Activated CD4-positive, alpha-beta T cell treated with anti-CD3 and anti-CD28 coated beads, Interleukin-10, Interleukin-2, amounts not matched to agents 100 ng/mL and 50 ng/mL, durations not matched to agents 16 hours and 8 hours (primary cell): ENCODE results near the gene SEMA6A.

ENCODE experiments used
- DNase-seq: peaks from one replicate; pipeline ENCODE4 v3.0.0-alpha.2; 2020

The SEMA6A gene

GRCh38 chr5:116521173-116521872 is 53.3 kb downstream of the SEMA6A start:
- DNase-seq, result no peak

- DNase-seq, result no peak
Measured at GRCh38 chr5:116520771-116521170, 53.9 kb downstream of the SEMA6A start.

GRCh38 chr5:116518423-116518822 is 56.2 kb downstream of the SEMA6A start:
- no peak for DNase-seq

- DNase-seq, result no peak
Measured at GRCh38 chr5:116517488-116517887, 57.1 kb downstream of the SEMA6A start.

GRCh38 chr5:116516021-116516420 is 58.6 kb downstream of the SEMA6A start:
- no peak for DNase-seq

GRCh38 chr5:116514421-116514970 is 60.1 kb downstream of the SEMA6A start:
- no peak for DNase-seq

GRCh38 chr5:116510517-116510916 is 64.1 kb downstream of the SEMA6A start:
- DNase-seq, result no peak

GRCh38 chr5:116509483-116510244 is 65.0 kb downstream of the SEMA6A start:
- DNase-seq, result no peak

- no peak for DNase-seq
Measured at GRCh38 chr5:116508835-116509234, 65.8 kb downstream of the SEMA6A start.

GRCh38 chr5:116507941-116508655 is 66.5 kb downstream of the SEMA6A start:
- DNase-seq, result no peak

- no peak for DNase-seq
Measured at GRCh38 chr5:116507051-116507537, 67.5 kb downstream of the SEMA6A start.

- no peak for DNase-seq
Measured at GRCh38 chr5:116506488-116506887, 68.1 kb downstream of the SEMA6A start.

GRCh38 chr5:116504593-116505166 is 69.9 kb downstream of the SEMA6A start:
- no peak for DNase-seq

GRCh38 chr5:116502616-116503015 is 72.0 kb downstream of the SEMA6A start:
- DNase-seq, result no peak

GRCh38 chr5:116502138-116502537 is 72.5 kb downstream of the SEMA6A start:
- DNase-seq, result no peak

GRCh38 chr5:116498503-116499048 is 76.0 kb downstream of the SEMA6A start:
- no peak for DNase-seq

GRCh38 chr5:116497631-116498030 is 77.0 kb downstream of the SEMA6A start:
- no peak for DNase-seq

- no peak for DNase-seq
Measured at GRCh38 chr5:116495786-116496357, 78.8 kb downstream of the SEMA6A start.

- no peak for DNase-seq
Measured at GRCh38 chr5:116494784-116495450, 79.7 kb downstream of the SEMA6A start.

GRCh38 chr5:116492776-116493175 is 81.8 kb downstream of the SEMA6A start:
- no peak for DNase-seq

GRCh38 chr5:116492016-116492623 is 82.5 kb downstream of the SEMA6A start:
- no peak for DNase-seq
